ENCODE results near the gene NCAPG2. TPM values are rescaled to one million over a fixed set of nuclear protein-coding genes. Genes with fewer than 3 reads are reported as not detected.

The NCAPG2 gene
- total RNA-seq, 1 experiment from 2014 or later: 99.2 TPM

DNA sequence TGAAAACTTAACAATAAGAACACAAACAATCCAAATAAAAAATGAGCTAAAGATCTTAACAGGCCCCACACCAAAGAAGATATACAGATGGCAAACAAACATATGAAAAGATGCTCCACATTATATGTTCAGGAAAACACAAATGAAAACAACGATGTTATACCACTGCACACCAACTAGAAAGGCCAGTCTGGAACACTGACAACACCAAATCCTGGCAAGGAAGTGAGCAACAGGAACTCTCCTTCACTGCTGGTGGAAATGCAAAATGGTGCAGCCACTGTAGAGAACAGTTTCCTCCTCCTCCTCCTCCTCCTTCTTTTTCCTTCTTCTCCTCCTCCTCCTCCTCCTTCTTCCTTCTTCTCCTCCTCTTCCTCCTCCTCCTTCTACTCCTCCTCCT, 12.2 kb upstream of the NCAPG2 start (continued):
- TF ChIP-seq, protein P1, sequence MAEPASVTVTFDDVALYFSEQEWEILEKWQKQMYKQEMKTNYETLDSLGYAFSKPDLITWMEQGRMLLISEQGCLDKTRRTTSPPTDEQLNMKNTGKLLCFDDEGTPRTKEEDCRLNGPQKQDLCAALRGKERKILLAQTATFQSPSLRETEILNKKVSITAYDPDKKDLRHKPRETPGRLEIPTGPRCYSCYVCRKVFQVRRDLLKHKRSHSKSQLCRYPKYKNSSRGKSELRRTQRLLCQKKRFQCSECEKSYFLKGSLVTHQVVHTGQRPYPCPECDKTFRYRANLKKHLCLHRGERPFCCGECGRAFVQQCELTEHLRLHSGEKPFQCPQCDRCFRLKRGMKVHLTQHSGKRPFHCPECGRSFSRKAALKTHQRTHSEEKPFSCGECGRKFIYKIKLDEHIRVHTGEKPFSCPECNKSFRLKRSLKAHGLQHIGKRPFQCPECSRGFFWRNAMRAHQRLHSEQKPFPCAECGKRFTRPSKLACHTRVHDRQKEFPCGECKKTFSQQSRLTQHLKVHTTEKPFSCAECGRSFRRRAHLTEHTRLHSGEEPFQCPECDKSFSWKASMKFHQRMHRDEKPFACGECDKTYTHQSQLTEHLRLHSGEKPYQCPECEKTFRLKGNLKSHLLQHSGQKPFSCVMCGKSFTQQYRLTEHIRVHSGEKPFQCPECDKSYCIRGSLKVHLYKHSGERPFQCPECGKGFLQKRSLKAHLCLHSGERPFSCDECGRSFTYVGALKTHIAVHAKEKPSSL (CRISPR knock-in tag; conservative IDR thresholded peaks at IDR 0.05): no peak
- TF ChIP-seq ESRRA (CRISPR knock-in tag; IDR thresholded peaks at IDR 0.05; ENCODE audit: borderline replicate concordance) (no peak), CBFB (CRISPR knock-in tag; IDR thresholded peaks at IDR 0.05; ENCODE audit: low read depth) (no peak), ZNF416 (CRISPR knock-in tag; IDR thresholded peaks at IDR 0.05) (no peak), NFATC4 (CRISPR knock-in tag; IDR thresholded peaks at IDR 0.05) (no peak), ZNF219 (CRISPR knock-in tag; IDR thresholded peaks at IDR 0.05; ENCODE audit: borderline replicate concordance) (no peak), OVOL2 (CRISPR knock-in tag; IDR thresholded peaks at IDR 0.05; ENCODE audit: borderline replicate concordance) (no peak)
- TF ChIP-seq, protein P2, sequence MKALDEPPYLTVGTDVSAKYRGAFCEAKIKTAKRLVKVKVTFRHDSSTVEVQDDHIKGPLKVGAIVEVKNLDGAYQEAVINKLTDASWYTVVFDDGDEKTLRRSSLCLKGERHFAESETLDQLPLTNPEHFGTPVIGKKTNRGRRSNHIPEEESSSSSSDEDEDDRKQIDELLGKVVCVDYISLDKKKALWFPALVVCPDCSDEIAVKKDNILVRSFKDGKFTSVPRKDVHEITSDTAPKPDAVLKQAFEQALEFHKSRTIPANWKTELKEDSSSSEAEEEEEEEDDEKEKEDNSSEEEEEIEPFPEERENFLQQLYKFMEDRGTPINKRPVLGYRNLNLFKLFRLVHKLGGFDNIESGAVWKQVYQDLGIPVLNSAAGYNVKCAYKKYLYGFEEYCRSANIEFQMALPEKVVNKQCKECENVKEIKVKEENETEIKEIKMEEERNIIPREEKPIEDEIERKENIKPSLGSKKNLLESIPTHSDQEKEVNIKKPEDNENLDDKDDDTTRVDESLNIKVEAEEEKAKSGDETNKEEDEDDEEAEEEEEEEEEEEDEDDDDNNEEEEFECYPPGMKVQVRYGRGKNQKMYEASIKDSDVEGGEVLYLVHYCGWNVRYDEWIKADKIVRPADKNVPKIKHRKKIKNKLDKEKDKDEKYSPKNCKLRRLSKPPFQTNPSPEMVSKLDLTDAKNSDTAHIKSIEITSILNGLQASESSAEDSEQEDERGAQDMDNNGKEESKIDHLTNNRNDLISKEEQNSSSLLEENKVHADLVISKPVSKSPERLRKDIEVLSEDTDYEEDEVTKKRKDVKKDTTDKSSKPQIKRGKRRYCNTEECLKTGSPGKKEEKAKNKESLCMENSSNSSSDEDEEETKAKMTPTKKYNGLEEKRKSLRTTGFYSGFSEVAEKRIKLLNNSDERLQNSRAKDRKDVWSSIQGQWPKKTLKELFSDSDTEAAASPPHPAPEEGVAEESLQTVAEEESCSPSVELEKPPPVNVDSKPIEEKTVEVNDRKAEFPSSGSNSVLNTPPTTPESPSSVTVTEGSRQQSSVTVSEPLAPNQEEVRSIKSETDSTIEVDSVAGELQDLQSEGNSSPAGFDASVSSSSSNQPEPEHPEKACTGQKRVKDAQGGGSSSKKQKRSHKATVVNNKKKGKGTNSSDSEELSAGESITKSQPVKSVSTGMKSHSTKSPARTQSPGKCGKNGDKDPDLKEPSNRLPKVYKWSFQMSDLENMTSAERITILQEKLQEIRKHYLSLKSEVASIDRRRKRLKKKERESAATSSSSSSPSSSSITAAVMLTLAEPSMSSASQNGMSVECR (CRISPR knock-in tag; IDR thresholded peaks at IDR 0.05; ENCODE audit: borderline replicate concordance): no peak

DNA sequence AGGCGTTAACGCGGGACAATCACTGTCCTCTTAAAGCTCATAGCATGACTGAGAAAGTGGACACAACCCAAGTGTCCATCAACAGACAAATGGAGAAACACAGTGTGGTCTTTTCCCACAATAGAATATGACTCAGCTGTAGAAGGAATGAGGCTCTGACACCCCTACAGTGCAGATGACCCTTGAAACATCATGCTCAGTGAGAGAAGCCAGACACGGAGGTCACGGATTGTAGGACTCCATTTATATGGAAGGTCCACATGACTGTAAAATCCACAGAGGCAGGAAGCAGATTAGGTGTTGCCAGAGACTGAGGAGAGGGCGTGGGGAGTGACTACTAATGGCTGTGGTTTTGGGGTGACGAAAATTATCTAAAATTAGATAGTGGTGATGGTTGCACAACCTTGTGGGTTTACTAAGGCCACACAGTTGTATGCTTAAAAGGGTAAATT, 6.1 kb upstream of the NCAPG2 start:
- TF ChIP-seq ELF4 (CRISPR knock-in tag; IDR thresholded peaks at IDR 0.05; ENCODE audit: low read depth): no peak
- TF ChIP-seq, protein P3, sequence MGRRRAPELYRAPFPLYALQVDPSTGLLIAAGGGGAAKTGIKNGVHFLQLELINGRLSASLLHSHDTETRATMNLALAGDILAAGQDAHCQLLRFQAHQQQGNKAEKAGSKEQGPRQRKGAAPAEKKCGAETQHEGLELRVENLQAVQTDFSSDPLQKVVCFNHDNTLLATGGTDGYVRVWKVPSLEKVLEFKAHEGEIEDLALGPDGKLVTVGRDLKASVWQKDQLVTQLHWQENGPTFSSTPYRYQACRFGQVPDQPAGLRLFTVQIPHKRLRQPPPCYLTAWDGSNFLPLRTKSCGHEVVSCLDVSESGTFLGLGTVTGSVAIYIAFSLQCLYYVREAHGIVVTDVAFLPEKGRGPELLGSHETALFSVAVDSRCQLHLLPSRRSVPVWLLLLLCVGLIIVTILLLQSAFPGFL (CRISPR knock-in tag; IDR thresholded peaks at IDR 0.05; ENCODE audit: borderline replicate concordance): no peak
- no peak for TF ChIP-seq ZNF138 (CRISPR knock-in tag; conservative IDR thresholded peaks at IDR 0.05)
- no peak for TF ChIP-seq SOX15 (CRISPR knock-in tag; IDR thresholded peaks at IDR 0.05)
- TF ChIP-seq, protein P4, sequence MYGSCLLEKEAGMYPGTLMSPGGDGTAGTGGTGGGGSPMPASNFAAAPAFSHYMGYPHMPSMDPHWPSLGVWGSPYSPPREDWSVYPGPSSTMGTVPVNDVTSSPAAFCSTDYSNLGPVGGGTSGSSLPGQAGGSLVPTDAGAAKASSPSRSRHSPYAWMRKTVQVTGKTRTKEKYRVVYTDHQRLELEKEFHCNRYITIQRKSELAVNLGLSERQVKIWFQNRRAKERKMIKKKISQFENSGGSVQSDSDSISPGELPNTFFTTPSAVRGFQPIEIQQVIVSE (CRISPR knock-in tag; IDR thresholded peaks at IDR 0.05; ENCODE audit: borderline replicate concordance): no peak
- TF ChIP-seq ZNF396 (CRISPR knock-in tag; IDR thresholded peaks at IDR 0.05; ENCODE audit: borderline replicate concordance): no peak
- no peak for ATAC-seq
- peaks cover 6% of the 10 kb centered on the region for H3K4me1 Mint-ChIP-seq
- no peak for DNase-seq (ENCODE audit: low spot score)
- H3K27ac Mint-ChIP-seq: no peak overlapping the region
- peaks cover 15% of the 10 kb centered on the region for H3K9me3 Mint-ChIP-seq
- ChIA-PET POLR2A (no interaction called here), CTCF (no interaction called here)
- no peak overlapping the region for H3K4me3 Mint-ChIP-seq
- no peaks in the 10 kb centered on the region for H3K27me3 Mint-ChIP-seq (ENCODE audit: low read depth)
- H3K36me3 Mint-ChIP-seq: peaks cover 9% of the 10 kb centered on the region

DNA sequence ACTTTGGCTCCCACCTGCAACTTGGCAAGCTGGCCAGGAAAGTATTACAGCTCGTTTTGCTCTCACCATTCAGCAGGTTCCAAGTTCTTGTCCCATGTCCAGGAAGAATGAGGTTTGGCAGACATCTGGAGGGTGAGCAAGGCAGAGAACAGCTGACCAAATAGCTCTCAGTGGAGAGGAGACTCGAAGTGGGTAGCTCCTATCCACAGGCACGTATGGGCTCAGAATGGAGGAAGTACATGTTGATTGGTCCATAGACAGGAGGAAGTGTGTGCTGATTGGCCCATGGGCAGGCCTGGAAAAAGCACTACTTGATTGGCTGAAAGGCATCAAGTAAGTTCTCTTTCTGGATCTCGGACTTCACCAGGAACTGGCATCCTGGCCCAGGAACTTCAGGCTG, 3.0 kb upstream of the NCAPG2 start:
- H3K4me3 Mint-ChIP-seq: no peak overlapping the region
- DNase-seq (ENCODE audit: low spot score) (no peak), ATAC-seq (no peak)
- H3K36me3 Mint-ChIP-seq: peaks cover 9% of the 10 kb centered on the region
- peaks cover 22% of the 10 kb centered on the region for H3K4me1 Mint-ChIP-seq
- H3K27me3 Mint-ChIP-seq (ENCODE audit: low read depth): no peaks in the 10 kb centered on the region
- H3K27ac Mint-ChIP-seq: no peak overlapping the region
- ChIA-PET CTCF (interaction anchor here (1.8 kb wide), 1 partner anchor 26 kb away, joined by 7 read pairs; no protein-coding TSS in a partner anchor), POLR2A (no interaction called here)
- peaks cover 15% of the 10 kb centered on the region for H3K9me3 Mint-ChIP-seq
- no peak for TF ChIP-seq TEAD4 (CRISPR knock-in tag; IDR thresholded peaks at IDR 0.05)
- no peak for TF ChIP-seq CBFB (CRISPR knock-in tag; IDR thresholded peaks at IDR 0.05; ENCODE audit: low read depth)
- no peak for TF ChIP-seq ZNF396 (CRISPR knock-in tag; IDR thresholded peaks at IDR 0.05; ENCODE audit: borderline replicate concordance)
- TF ChIP-seq ZNF121 (CRISPR knock-in tag; IDR thresholded peaks at IDR 0.05): no peak
- TF ChIP-seq ZNF138 (CRISPR knock-in tag; conservative IDR thresholded peaks at IDR 0.05): no peak
- TF ChIP-seq, protein P5, sequence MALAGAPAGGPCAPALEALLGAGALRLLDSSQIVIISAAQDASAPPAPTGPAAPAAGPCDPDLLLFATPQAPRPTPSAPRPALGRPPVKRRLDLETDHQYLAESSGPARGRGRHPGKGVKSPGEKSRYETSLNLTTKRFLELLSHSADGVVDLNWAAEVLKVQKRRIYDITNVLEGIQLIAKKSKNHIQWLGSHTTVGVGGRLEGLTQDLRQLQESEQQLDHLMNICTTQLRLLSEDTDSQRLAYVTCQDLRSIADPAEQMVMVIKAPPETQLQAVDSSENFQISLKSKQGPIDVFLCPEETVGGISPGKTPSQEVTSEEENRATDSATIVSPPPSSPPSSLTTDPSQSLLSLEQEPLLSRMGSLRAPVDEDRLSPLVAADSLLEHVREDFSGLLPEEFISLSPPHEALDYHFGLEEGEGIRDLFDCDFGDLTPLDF (CRISPR knock-in tag; IDR thresholded peaks at IDR 0.05): no peak
- TF ChIP-seq GRHL2 (CRISPR knock-in tag; IDR thresholded peaks at IDR 0.05; ENCODE audit: insufficient replicate concordance, severe bottlenecking): no peak
- TF ChIP-seq, protein P6, sequence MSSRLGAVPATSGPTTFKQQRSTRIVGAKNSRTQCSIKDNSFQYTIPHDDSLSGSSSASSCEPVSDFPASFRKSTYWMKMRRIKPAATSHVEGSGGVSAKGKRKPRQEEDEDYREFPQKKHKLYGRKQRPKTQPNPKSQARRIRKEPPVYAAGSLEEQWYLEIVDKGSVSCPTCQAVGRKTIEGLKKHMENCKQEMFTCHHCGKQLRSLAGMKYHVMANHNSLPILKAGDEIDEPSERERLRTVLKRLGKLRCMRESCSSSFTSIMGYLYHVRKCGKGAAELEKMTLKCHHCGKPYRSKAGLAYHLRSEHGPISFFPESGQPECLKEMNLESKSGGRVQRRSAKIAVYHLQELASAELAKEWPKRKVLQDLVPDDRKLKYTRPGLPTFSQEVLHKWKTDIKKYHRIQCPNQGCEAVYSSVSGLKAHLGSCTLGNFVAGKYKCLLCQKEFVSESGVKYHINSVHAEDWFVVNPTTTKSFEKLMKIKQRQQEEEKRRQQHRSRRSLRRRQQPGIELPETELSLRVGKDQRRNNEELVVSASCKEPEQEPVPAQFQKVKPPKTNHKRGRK (CRISPR knock-in tag; IDR thresholded peaks at IDR 0.05; ENCODE audit: borderline replicate concordance): no peak
- TF ChIP-seq, protein P7, sequence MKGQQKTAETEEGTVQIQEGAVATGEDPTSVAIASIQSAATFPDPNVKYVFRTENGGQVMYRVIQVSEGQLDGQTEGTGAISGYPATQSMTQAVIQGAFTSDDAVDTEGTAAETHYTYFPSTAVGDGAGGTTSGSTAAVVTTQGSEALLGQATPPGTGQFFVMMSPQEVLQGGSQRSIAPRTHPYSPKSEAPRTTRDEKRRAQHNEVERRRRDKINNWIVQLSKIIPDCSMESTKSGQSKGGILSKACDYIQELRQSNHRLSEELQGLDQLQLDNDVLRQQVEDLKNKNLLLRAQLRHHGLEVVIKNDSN (CRISPR knock-in tag; IDR thresholded peaks at IDR 0.05): no peak
- TF ChIP-seq SOX15 (CRISPR knock-in tag; IDR thresholded peaks at IDR 0.05): no peak
- TF ChIP-seq ETV6 (CRISPR knock-in tag; IDR thresholded peaks at IDR 0.05): no peak

Measured in WTC11 (cell line).